HCEC 1CT (cell line): ENCODE measurements around the gene CNNM1.

Experiments
- DNase-seq: peaks from one replicate; pipeline ENCODE4 v3.0.0-alpha.2; 2017

Gene CNNM1

GRCh38 chr10:99374972-99375371, 45.8 kb downstream of the CNNM1 start:
- no peak for DNase-seq

DNA sequence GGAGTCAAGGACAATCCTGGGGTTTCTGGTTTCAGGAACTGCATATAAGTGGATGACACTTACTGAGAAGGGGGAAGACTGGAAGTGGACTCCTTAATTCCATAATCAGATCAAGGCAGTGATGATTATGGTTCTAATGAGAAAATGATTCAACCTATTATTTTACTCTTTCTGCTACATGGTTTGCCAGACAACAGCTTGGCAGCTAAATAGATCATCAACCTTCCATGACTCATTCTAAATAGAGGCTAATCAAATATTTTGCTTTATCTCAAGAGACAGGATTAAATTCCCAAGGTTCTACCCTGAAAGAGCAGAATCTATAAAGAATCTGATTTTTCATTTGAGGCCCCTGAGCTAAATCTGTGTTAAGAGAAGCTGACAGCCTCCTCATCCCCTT, 46.3 kb downstream of the CNNM1 start:
- no peak for DNase-seq

- DNase-seq: no peak
Measured at GRCh38 chr10:99382176-99382575, 53.0 kb downstream of the CNNM1 start.

DNA sequence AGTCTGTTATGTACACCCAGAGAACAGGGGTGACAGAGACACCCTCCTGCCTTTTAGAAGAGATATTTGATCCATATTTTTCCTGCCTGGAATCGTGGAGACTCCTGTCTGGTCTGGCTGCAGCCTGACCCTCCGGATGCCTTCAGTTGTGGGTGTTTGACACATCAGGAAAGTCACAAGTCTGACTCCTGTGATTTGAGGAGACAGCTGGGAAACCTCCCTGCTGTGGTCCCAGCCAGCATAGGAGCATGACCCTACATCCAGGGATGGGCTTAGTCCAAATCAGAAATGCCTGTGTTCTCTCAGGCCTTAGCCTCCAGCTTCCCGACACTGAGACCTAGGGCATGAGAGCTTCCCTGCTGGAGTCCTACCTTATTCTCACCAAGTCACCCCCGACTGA, 57.9 kb downstream of the CNNM1 start:
- DNase-seq: no peak

DNA sequence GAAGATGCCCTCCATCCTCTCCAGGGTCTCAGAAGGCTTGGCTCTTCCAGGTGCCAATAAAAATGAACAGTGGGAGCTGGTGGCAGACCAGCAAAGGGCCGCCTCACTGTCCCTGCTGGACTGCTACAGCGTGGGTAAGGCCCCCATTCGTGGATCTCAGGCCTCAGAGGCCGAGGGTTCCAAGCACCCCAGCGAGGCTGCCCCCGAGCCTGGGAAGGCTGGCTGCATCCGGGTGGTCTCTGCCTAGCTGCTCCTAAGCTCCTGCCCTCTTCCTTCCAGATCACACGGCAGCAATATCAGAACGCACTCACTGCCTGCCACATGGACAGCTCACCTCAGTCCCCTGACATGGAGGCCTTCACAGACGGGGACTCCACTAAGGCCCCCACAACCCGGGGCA, 58.4 kb downstream of the CNNM1 start:
- no peak for DNase-seq

DNA sequence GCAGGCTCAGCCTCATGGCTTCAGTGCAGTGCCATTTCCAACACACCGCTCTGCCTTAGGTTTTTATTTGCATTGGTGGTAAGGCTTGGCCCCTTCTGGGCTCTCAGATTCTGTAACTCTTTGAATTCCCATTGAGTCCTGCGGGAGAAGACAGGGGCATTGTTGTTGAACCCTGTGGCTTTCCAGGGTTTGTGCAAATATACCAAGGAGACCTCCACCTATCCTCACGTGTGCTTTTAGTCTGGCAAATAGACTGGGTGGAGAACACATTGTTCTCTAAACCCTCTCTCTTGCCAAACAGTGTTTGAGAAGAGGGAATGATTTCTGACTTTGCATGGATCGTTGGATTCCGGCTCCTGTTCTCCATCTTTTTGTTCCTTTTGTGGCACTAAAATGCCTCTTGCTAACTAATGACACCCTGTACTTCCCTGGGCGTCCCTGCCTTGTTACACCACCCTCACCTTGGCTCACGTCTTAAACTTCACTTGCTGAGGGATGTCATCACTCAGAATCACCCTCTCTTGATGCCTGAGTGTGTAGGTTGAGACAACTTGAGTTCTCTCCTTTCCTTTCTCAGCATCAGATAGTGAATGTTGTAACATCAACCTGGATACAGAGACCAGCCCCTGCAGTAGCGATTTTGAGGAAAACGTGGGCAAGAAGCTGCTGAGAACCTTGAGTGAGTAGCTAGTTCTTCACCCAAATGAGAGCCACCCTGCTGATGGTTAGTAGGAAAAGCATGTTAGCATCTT, 60.7 kb downstream of the CNNM1 start:
- DNase-seq: no peak

- DNase-seq: no peak
Measured at GRCh38 chr10:99391346-99391745, 62.2 kb downstream of the CNNM1 start.

GRCh38 chr10:99393036-99393435, 63.9 kb downstream of the CNNM1 start:
- no peak for DNase-seq

DNA sequence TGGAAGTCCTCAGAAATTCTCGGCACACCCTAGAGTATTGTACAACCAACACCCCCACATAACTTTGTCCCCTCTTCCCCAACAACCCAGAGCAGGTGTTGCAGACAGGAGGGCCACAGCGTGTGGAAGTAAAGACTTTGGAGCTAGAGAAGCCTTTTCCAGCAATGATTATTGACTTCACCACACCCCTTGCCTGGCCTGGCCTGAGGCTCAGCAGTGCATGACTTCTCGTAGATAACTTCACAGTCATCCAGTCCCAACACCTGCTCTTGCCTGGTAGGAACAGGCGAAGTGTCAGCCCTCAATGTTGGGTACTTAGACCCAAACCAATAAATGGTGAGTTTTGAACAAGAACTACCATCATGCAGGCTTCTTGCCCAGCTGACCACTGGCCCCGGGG, 64.5 kb downstream of the CNNM1 start:
- no peak for DNase-seq

GRCh38 chr10:99394256-99394655, 65.1 kb downstream of the CNNM1 start:
- no peak for DNase-seq

DNA sequence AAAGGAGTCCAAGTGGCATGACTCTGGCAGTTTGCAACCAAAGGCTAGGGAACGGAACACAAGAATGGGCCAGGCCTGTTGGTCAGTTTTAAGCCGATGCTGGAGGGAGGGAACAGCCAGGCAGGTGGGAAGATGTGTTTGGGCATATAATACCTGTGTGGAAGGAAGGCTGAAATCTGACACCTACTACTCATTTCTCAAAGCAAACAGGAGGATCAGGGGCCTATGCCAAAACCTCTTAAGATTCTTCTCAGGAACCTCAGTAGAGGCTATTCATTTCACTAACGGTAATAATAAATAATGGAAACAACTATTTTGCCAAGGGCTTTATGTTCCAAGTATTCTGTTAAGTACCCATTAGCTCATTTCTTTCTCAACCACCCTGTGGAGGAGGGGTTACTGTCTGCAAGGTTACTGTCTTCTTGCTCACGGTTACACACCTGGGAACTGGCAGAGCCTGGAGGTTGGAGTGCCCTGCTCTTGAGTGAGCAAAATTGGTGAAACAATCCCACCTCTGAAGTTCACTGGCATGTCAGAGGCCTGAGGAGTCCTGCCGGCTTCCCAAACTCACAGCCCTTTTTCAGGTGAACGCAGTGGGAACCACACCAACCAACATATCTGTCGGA, 65.7 kb downstream of the CNNM1 start:
- DNase-seq: no peak

- DNase-seq: peak; percentile 87
Measured at GRCh38 chr10:99395750-99396445, 66.7 kb downstream of the CNNM1 start.

GRCh38 chr10:99396471-99396870, 67.3 kb downstream of the CNNM1 start:
- DNase-seq: peak; percentile 81

GRCh38 chr10:99399664-99400063, 70.5 kb downstream of the CNNM1 start:
- DNase-seq: no peak

- no peak for DNase-seq
Measured at GRCh38 chr10:99403674-99404073, 74.5 kb downstream of the CNNM1 start.

DNA sequence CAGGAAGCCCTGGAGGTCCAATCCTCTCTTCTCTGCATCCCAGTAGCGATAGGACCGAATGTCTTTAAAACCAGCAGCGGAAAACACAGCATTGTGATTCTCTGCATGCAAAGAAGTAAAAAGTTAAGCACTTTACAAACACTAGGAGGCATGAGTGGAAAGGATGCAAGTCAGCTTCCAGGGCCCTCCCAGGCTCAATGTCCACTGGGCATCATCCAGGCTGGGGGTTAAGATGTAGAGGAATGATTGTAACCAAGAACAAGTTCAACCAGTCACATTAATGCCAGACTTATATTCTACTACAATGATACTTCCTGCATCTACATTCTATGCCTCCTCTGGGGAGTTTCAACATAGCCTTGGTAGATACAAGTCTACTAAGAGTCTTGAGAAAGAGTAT, 77.0 kb downstream of the CNNM1 start:
- DNase-seq: no peak

DNA sequence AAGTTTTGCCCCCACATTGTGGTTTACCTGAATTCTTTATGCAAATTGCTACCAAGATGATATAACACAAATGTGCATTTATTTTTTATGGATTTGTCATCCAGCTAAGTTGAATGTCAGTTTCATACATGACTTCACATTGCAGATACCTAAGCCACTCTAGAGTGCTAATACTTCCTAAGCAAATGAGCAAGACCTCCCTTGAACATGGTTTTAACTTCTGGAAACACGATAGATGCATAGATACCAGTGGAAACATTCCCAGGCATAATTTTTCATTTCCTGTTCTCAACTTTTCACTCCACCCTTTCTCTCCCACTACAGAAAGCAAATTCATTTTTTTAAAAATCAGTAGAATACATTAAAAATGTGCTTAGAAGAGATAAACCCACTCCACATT, 81.0 kb downstream of the CNNM1 start:
- no peak for DNase-seq

DNA sequence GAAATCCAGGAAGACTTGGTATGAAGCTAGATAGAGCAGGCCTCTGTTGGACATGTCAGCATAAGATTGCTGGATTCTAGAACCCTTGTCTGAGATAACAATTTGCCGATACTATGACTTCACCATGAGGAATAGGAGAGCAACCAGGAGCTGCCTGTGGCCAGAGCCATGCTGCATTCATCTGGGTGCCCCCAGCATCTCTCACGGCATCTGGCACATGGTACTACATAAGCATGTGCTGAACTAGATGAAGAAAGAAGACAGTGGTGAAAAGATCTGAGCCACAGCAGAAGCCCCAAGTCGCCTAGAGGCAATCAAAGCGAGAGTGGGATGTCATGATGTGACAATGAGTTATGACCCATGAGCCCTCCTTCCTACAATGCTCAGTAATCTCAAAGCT, 81.7 kb downstream of the CNNM1 start:
- DNase-seq: no peak

GRCh38 chr10:99411546-99411945, 82.4 kb downstream of the CNNM1 start:
- no peak for DNase-seq

DNA sequence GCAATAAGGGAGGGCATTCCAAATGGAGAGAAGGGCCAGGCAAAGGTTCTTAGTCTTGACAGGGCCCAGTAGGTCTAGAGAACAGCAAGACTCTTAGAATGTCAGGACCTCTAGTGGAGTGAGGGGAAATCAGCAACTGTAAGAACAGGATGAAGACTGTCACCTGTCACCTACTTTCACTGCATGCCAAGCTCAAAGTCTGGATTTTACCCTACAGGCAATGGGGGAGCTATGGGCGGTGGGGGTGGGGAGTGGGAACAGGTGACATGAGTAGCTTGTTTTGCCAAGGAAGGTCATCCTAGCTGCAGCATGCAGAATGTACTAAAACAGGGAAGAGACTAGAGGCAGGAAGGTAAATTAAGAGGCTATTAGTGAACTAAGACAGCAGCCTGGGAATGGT, 82.9 kb downstream of the CNNM1 start:
- DNase-seq: no peak

DNA sequence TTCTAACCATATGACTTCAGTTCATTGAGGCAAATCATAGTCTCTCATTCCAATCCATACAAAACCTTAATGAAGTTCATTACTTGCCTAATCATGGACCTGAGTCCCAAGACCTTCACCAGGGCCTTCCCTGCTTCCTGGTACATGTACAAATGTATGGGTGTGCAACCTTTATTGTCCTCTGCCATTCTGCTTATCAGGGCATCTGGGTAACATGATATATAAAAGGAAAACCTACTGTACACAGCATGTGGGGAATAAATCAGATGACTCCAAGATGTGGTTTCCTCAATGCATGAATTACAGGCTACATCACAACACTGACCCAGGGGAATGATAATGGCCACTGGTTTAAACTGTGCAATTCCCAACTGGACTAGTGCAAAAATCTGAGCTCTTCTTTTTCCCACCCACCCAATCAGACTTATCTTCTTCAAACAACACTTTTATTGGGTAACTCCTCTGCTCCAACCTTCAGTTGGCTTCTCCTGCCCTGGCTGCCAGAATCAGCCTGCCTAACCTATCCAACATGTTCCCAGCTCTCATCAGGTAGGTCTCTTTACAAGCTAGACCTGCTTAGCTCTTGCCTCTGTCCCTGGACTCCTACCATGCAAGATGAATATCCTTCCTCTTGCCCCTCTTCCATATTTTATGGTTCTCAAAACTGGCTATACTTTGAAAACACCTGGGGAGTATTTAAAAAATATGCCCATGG, 89.9 kb downstream of the CNNM1 start:
- no peak for DNase-seq

DNA sequence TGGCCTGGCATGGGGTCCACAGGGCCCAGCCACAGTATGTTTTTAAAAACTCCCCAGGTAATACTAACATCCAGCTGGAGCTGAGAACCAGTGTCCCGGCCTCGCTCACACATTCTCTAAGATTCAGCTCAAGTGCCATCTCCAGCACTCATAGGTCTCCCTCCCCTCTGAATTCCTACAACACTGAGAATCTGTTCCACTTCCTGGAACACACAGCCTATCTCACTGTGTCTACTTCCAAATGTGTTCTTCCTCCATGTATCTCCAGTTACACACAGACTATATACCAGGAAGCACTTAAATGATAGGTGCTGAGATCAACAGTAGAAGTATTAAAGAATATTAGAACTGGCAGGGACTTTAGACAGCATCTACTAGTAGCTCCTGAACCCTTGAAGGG, 90.5 kb downstream of the CNNM1 start:
- DNase-seq: no peak

GRCh38 chr10:99421233-99421739, 92.1 kb downstream of the CNNM1 start:
- DNase-seq: peak; percentile 11
